Ascending aorta (tissue), 2 donors: Measurements from ENCODE around the gene CCDC124. TPM values are rescaled to one million over a fixed set of nuclear protein-coding genes. Genes with fewer than 3 reads are reported as not detected.
"Not testable (repeated sequence)": the region's sequence is repeated elsewhere in the genome, so short reads cannot be mapped to it uniquely, and the experiment has no call there.

ENCODE experiments used
- DNase-seq, 2 donors: peaks; one replicate each; pipeline ENCODE4 v3.0.0-alpha.2; 2019; ENCODE audit warnings: low spot score in 2 of 2
- H3K27ac ChIP-seq, 2 donors: fragments of 200-600 bp; sonication (generic); one replicate each; pipeline ENCODE4 v1.5.1; 2016 to 2017; ENCODE audit warnings: mild to moderate bottlenecking in 1 of 2
- H3K27me3 ChIP-seq: fragments of 200-600 bp; sonication (generic); one replicate; pipeline ENCODE4 v1.5.1; 2017
- H3K36me3 ChIP-seq, 2 donors: fragments of 200-600 bp; sonication (generic); one replicate each; pipeline ENCODE4 v1.5.1; 2016
- H3K4me1 ChIP-seq, 2 donors: fragments of 200-600 bp; sonication (generic); one replicate each; pipeline ENCODE4 v1.5.1; 2016 to 2017; ENCODE audit warnings: mild to moderate bottlenecking in 1 of 2
- H3K4me3 ChIP-seq, 2 donors: fragments of 200-600 bp; sonication (generic); one replicate each; pipeline ENCODE4 v1.5.1; 2016 to 2017; ENCODE audit warnings: mild to moderate bottlenecking in 1 of 2
- H3K9me3 ChIP-seq, 2 donors: fragments of 200-600 bp; sonication (generic); one replicate each; pipeline ENCODE4 v1.5.1; 2016
- intact Hi-C: fragments of 100-400 bp; cut with DNase I; formaldehyde crosslinking; loops from one replicate; pipeline ENCODE4 v1.15.1; 2023
- total RNA-seq: library from RNA; depleted of rRNA; stranded (reverse); fragments of >200 nt; gene quantifications from one replicate; pipeline ENCODE4 v1.1.0, GENCODE V29; 2016
- TF ChIP-seq, protein P1 (sequence below), 3 experiments: fragments of 200-600 bp in 2 of 3; fragments of 450-650 bp in 1 of 3; sonication (generic) in 2 of 3; IDR thresholded peaks; one replicate each; pipeline ENCODE4 v1.5.1; 2016 to 2019; ENCODE audit warnings: antibody characterized with exemption in 3 of 3, mild to moderate bottlenecking in 1 of 3, moderate library complexity in 1 of 3

CCDC124 gene
- total RNA-seq, 1 donor from 2014 or later, result 43.3 TPM

DNA sequence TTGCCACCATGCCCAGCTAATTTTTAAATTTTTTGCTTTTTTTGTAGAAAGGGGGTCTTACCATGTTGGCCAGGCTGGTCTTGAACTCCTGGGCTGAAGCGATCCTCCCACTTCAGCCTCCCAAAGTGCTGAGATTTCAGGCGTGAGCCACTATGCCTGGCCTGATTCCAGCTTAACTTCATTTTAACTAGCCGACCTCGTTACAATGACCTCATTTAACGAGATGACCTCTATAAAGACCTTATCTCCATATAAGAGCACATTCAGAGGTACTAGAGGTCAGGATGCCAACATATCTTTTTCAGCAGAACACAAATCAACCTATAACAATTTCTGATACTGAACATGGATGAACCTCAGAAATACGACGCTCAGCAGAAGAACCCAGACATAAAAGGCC lies 44.7 kb downstream of the CCDC124 start:
- DNase-seq, result no peak
- Histone ChIP-seq H3K27me3 (no peaks in the 10 kb centered on the region), H3K36me3 (no peaks in the 10 kb centered on the region), H3K9me3 (no peaks in the 10 kb centered on the region), H3K27ac (no peak overlapping the region), H3K4me3 (no peak overlapping the region), H3K4me1 (no peaks in the 10 kb centered on the region)
- TF ChIP-seq, protein P1, sequence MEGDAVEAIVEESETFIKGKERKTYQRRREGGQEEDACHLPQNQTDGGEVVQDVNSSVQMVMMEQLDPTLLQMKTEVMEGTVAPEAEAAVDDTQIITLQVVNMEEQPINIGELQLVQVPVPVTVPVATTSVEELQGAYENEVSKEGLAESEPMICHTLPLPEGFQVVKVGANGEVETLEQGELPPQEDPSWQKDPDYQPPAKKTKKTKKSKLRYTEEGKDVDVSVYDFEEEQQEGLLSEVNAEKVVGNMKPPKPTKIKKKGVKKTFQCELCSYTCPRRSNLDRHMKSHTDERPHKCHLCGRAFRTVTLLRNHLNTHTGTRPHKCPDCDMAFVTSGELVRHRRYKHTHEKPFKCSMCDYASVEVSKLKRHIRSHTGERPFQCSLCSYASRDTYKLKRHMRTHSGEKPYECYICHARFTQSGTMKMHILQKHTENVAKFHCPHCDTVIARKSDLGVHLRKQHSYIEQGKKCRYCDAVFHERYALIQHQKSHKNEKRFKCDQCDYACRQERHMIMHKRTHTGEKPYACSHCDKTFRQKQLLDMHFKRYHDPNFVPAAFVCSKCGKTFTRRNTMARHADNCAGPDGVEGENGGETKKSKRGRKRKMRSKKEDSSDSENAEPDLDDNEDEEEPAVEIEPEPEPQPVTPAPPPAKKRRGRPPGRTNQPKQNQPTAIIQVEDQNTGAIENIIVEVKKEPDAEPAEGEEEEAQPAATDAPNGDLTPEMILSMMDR (IDR thresholded peaks at IDR 0.05), result no peak
- intact Hi-C loops, result no loop called here

DNA sequence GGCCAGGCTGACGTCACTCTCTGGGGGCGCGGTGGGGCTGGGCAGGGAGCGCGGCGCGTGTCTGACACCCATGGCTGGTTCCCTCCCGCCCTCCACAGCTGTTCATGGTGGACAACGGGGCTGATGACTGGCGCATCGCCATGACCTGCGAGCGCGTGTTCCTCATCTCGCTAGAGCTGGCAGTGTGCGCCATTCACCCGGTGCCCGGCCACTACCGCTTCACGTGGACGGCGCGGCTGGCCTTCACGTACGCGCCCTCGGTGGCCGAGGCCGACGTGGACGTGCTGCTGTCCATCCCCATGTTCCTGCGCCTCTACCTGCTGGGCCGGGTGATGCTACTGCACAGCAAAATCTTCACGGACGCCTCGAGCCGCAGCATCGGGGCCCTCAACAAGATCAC lies 48.8 kb downstream of the CCDC124 start:
- H3K27ac ChIP-seq, result no peak overlapping the region
- TF ChIP-seq, protein P1 (IDR thresholded peaks at IDR 0.05), result no peak
- no peak overlapping the region for H3K4me3 ChIP-seq
- H3K4me1 ChIP-seq, result no peaks in the 10 kb centered on the region
- H3K9me3 ChIP-seq, result no peaks in the 10 kb centered on the region
- no peaks in the 10 kb centered on the region for H3K27me3 ChIP-seq
- no peaks in the 10 kb centered on the region for H3K36me3 ChIP-seq
- intact Hi-C loops, result no loop called here
- DNase-seq, result no peak

DNA sequence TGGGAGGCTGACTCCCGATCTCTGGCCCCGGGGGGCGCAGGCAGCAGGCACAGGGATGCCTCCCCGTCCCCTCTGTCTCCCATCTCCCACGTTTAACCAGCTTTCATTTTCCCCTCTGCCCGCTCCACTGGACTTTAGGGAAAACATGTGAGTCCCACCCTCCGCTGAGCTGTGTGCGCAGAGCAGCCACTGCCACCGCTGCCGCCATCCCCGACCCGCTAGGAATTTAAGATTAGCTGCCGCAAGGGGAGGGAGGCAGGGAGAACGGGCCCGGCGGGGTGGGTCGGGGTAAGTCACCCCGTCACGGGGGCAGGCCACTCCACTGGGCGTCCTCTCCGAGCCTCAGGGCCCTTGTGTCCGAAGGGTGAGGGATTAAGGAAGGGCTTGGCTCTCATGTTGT lies 49.6 kb downstream of the CCDC124 start:
- H3K4me1 ChIP-seq, result no peaks in the 10 kb centered on the region
- no peak for DNase-seq
- H3K4me3 ChIP-seq, result no peak overlapping the region
- H3K27ac ChIP-seq, result no peak overlapping the region
- no peaks in the 10 kb centered on the region for H3K27me3 ChIP-seq
- intact Hi-C loops, result no loop called here
- TF ChIP-seq, protein P1 (IDR thresholded peaks at IDR 0.05), result no peak
- no peaks in the 10 kb centered on the region for H3K36me3 ChIP-seq
- H3K9me3 ChIP-seq, result no peaks in the 10 kb centered on the region

DNA sequence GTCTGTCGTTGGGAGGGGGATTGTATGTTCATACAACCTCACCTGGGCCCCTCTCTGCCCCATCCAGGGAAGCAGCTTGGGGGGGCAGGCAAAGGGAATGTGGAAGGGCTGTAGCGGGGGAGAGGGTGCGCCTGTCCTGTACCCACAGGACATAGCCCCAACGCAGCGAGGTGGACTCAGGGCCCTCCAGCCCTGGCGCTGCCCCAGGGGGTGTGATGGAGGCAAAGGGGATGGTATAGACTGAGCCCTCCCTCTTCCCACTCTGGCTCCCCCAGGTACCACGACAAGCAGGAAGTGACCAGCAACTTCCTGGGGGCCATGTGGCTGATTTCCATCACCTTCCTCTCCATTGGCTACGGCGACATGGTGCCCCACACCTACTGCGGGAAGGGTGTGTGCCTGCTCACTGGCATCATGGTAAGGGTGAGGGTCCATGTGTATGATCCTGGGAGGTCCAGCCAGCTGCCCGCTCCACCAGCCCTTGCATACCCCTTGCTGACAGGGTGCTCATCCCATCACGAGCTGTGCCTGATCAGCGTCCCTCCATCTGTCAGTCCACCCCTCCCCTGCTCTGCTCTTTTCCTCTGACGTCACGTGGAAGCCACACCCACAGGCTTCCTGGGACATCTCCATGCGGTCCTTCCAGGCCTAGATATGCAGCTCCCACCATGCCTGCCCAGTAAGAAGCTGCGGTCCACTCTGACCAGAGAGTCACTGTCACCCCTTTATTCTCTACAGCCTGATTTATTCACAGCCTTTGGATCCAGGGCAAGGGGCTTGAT lies 52.4 kb downstream of the CCDC124 start:
- no peak overlapping the region for H3K27ac ChIP-seq
- H3K36me3 ChIP-seq, result no peaks in the 10 kb centered on the region
- no peak for DNase-seq
- H3K4me1 ChIP-seq, result no peaks in the 10 kb centered on the region
- H3K4me3 ChIP-seq, result no peak overlapping the region
- intact Hi-C loops, result no loop called here
- no peaks in the 10 kb centered on the region for H3K9me3 ChIP-seq
- no peaks in the 10 kb centered on the region for H3K27me3 ChIP-seq
- TF ChIP-seq, protein P1 (IDR thresholded peaks at IDR 0.05), result no peak

DNA sequence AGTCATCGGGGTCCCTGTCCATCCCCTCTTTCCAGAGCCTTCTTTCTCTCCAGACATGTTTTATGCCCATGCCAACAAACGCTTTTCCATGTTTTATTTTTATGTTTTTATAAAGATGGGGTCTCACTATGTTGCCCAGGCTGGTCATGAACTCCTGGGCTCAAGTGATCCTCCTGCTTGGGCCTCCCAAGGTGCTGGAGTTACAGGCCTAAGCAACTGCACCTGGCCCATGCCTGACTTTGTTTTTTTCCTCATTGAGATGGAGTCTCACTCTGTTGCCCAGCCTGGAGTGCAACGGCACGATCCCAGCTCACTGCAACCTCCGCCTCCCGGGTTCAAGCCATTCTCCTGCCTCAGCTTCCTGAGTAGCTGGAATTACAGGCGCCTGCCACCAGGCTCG lies 53.8 kb downstream of the CCDC124 start:
- intact Hi-C loops, result not testable (repeated sequence)

DNA sequence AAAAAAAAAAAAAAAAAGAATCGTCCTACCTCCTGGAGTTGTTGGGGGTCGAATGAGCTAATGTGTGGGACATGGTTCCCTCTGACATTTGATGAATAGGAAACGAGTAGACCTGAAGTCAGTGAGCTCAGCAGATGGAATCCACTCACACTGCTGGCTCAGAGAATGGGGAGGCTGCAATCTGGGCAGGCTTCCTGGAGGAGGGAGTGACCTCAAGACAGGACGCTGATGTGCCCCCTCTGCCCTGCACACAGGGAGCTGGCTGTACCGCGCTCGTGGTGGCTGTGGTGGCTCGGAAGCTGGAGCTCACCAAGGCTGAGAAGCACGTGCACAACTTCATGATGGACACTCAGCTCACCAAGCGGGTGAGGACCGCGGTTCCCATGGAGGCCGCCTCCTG lies 55.3 kb downstream of the CCDC124 start:
- intact Hi-C loops, result no loop called here
- Histone ChIP-seq H3K4me1 (no peaks in the 10 kb centered on the region), H3K36me3 (no peaks in the 10 kb centered on the region), H3K4me3 (no peak overlapping the region), H3K27ac (no peak overlapping the region), H3K27me3 (no peaks in the 10 kb centered on the region), H3K9me3 (no peaks in the 10 kb centered on the region)
- TF ChIP-seq, protein P1 (IDR thresholded peaks at IDR 0.05), result no peak
- no peak for DNase-seq

More for the DNA sequence above, 53.8 kb downstream of the CCDC124 start:
- not testable (repeated sequence) for H3K27ac ChIP-seq, H3K36me3 ChIP-seq, H3K4me1 ChIP-seq, H3K4me3 ChIP-seq, DNase-seq, H3K27me3 ChIP-seq, H3K9me3 ChIP-seq
